OCI-LY7 (cell line): ENCODE measurements around the gene TNIK. TPM values are rescaled to one million over a fixed set of nuclear protein-coding genes. Genes with fewer than 3 reads are reported as not detected.

Source experiments
- BruUV-seq: library from RNA; stranded (reverse); fragments of 400-500 nt; replicated peaks from 2 replicates; lab custom pipeline; 2021; lab: Mats Ljungman, UMichigan
- CTCF ChIA-PET: fragments of 300-600 bp; sonication (Branson Sonifier 250); formaldehyde crosslinking; loops from one replicate; lab custom pipeline; 2022; ENCODE audit warnings: antibody characterized with exemption; ENCODE audit not compliant: unreplicated experiment; lab: Charles Lee
- POLR2A ChIA-PET: fragments of 300-600 bp; sonication (Branson Sonifier 250); formaldehyde crosslinking; loops from one replicate; lab custom pipeline; 2022; ENCODE audit warnings: antibody characterized with exemption; lab: Charles Lee
- DNase-seq: peaks from one replicate; pipeline ENCODE4 v3.0.0-alpha.2; 2015; ENCODE audit warnings: low spot score
- H2AFZ ChIP-seq: fragments of 200-600 bp; sonication (generic), shearing (Covaris generic); 2 replicates; pipeline ENCODE4 v1.6.1; 2014; ENCODE audit warnings: mild to moderate bottlenecking, antibody characterized with exemption, low read length, moderate library complexity
- H3K27ac ChIP-seq: fragments of 200-600 bp; sonication (generic); 2 replicates; pipeline ENCODE4 v1.5.1; 2014; ENCODE audit warnings: mixed run types, low read depth, mild to moderate bottlenecking, moderate library complexity, low read length, inconsistent platforms; ENCODE audit not compliant: poor library complexity, severe bottlenecking
- H3K36me3 ChIP-seq: fragments of 200-600 bp; sonication (generic); 2 replicates; pipeline ENCODE4 v1.6.1; 2014; ENCODE audit warnings: mild to moderate bottlenecking, antibody characterized with exemption, low read length, moderate library complexity, mixed read lengths; ENCODE audit not compliant: insufficient read depth
- H3K4me1 ChIP-seq: fragments of 200-600 bp; sonication (generic); 2 replicates; pipeline ENCODE4 v1.5.1; 2014; ENCODE audit warnings: mild to moderate bottlenecking, low read length; ENCODE audit not compliant: insufficient read depth, poor library complexity, severe bottlenecking
- H3K4me2 ChIP-seq: fragments of 200-600 bp; sonication (generic); 2 replicates; pipeline ENCODE4 v1.6.1; 2014; ENCODE audit warnings: mild to moderate bottlenecking, low read length
- H3K4me3 ChIP-seq: fragments of 200-600 bp; sonication (generic); 2 replicates; pipeline ENCODE4 v1.5.1; 2014; ENCODE audit warnings: mild to moderate bottlenecking, low read depth, low read length; ENCODE audit not compliant: poor library complexity, severe bottlenecking
- H3K79me2 ChIP-seq: fragments of 200-600 bp; sonication (generic); 2 replicates; pipeline ENCODE4 v1.6.1; 2016; ENCODE audit warnings: low read depth, mild to moderate bottlenecking, low read length, moderate library complexity, mixed read lengths; ENCODE audit not compliant: insufficient read depth
- H3K9me2 ChIP-seq: fragments of 200-600 bp; sonication (generic); 2 replicates; pipeline ENCODE4 v1.6.1; 2016; ENCODE audit warnings: mild to moderate bottlenecking, low read length, mixed read lengths; ENCODE audit not compliant: insufficient read depth
- H3K9me3 ChIP-seq: fragments of 200-600 bp; sonication (generic); 2 replicates; pipeline ENCODE4 v1.6.1; 2014; ENCODE audit warnings: mild to moderate bottlenecking, mixed run types, low read length, mixed read lengths
- H4K20me1 ChIP-seq: fragments of 200-600 bp; sonication (generic); 2 replicates; pipeline ENCODE4 v1.6.1; 2014; ENCODE audit warnings: mild to moderate bottlenecking, antibody characterized with exemption, low read length, moderate library complexity, mixed read lengths; ENCODE audit not compliant: insufficient read depth
- EZH2phosphoT487 ChIP-seq: fragments of 200-600 bp; sonication (generic); IDR thresholded peaks from 2 replicates; pipeline ENCODE4 v1.6.1; 2018; ENCODE audit warnings: low read depth, borderline replicate concordance, mild to moderate bottlenecking, mixed run types, antibody characterized with exemption, low read length, moderate library complexity, mixed read lengths
- intact Hi-C: fragments of 100-400 bp; cut with micrococcal nuclease; formaldehyde crosslinking; loops from one replicate; pipeline ENCODE4 v1.10.0; 2022; ENCODE audit not compliant: unreplicated experiment
- total RNA-seq, 2 experiments: library from RNA; depleted of rRNA in 1 of 2; stranded (reverse); fragments of >200 nt in 1 of 2; shearing (Covaris generic) in 1 of 2; gene quantifications; 2 replicates each; pipeline ENCODE4 v1.2.3, GENCODE V29; 2014 to 2022
- TF ChIP-seq, protein P1 (sequence below): fragments of 200-600 bp; sonication (generic); conservative IDR thresholded peaks from 2 replicates; pipeline ENCODE4 v1.5.1; 2014; ENCODE audit warnings: mild to moderate bottlenecking, antibody characterized with exemption, low read length, moderate library complexity, mixed read lengths

TNIK gene
- total RNA-seq, 2 experiments from 2014 or later: not detected

DNA sequence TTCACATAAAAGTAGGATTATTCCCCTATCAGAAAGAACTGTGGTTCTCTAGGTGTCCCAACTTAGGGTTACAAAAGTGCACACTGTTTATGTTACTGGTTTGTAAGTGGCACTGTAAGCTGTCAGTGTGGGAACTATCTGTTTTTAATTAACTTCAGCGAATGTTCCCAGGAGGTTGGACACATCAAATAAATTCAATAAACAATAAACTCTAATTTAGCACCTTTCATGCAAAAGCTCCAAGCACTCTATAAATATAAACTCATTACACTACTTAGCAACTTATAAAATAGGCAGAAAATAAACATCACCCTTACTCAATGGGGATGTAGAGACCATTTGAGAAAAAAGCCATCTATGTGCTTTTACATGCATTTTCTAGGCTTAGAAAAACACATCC is 265.2 kb downstream of the TNIK start:
- Histone ChIP-seq H3K79me2 (no peaks in the 10 kb centered on the region), H3K36me3 (no peaks in the 10 kb centered on the region), H3K27ac (no peak overlapping the region), H3K4me1 (no peaks in the 10 kb centered on the region), H3K4me3 (no peak overlapping the region), H3K9me3 (no peaks in the 10 kb centered on the region), H2AFZ (no peak overlapping the region), H4K20me1 (no peaks in the 10 kb centered on the region), H3K4me2 (no peak overlapping the region), H3K9me2 (no peaks in the 10 kb centered on the region)
- CTCF ChIA-PET: no interaction called here
- BruUV-seq: no TSS peak
- DNase-seq: no peak
- POLR2A ChIA-PET: interaction anchor here (0.9 kb wide), 1 partner anchor 79 kb away, joined by 3 read pairs; no protein-coding TSS in a partner anchor
- intact Hi-C loops: no loop called here
- TF ChIP-seq, protein P1, sequence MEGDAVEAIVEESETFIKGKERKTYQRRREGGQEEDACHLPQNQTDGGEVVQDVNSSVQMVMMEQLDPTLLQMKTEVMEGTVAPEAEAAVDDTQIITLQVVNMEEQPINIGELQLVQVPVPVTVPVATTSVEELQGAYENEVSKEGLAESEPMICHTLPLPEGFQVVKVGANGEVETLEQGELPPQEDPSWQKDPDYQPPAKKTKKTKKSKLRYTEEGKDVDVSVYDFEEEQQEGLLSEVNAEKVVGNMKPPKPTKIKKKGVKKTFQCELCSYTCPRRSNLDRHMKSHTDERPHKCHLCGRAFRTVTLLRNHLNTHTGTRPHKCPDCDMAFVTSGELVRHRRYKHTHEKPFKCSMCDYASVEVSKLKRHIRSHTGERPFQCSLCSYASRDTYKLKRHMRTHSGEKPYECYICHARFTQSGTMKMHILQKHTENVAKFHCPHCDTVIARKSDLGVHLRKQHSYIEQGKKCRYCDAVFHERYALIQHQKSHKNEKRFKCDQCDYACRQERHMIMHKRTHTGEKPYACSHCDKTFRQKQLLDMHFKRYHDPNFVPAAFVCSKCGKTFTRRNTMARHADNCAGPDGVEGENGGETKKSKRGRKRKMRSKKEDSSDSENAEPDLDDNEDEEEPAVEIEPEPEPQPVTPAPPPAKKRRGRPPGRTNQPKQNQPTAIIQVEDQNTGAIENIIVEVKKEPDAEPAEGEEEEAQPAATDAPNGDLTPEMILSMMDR: no peak
- TF ChIP-seq EZH2phosphoT487: no peak

DNA sequence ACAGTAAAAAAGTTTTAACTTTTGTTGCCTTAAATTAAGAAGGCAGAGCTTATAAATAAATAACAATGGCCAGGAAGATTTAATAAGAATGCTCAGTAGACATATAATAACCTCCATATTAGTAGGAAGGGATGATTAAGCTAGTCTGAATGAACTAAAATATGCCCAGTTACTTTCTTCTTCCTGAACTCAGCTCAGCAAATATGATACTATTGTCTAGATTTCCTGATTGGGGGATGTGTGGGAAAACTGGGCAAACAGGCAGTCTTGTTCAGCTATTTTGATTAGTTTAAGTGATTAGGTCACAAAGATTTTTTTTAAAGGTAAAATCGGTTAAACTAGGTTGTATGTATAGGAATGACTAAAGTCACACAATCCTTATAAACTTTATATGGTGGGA is 266.5 kb downstream of the TNIK start:
- no peaks in the 10 kb centered on the region for H3K79me2 ChIP-seq
- intact Hi-C loops: no loop called here
- H3K9me2 ChIP-seq: no peaks in the 10 kb centered on the region
- ChIA-PET CTCF (no interaction called here), POLR2A (interaction anchor here (1.0 kb wide), 1 partner anchor 12 kb away, joined by 4 read pairs; no protein-coding TSS in a partner anchor)
- no peaks in the 10 kb centered on the region for H4K20me1 ChIP-seq
- TF ChIP-seq, protein P1: no peak
- no peak for TF ChIP-seq EZH2phosphoT487
- no peaks in the 10 kb centered on the region for H3K36me3 ChIP-seq
- no peak overlapping the region for H2AFZ ChIP-seq
- DNase-seq: no peak
- H3K27ac ChIP-seq: no peak overlapping the region
- no peak overlapping the region for H3K4me3 ChIP-seq
- BruUV-seq: no TSS peak
- H3K9me3 ChIP-seq: no peaks in the 10 kb centered on the region
- H3K4me2 ChIP-seq: no peak overlapping the region
- no peaks in the 10 kb centered on the region for H3K4me1 ChIP-seq

DNA sequence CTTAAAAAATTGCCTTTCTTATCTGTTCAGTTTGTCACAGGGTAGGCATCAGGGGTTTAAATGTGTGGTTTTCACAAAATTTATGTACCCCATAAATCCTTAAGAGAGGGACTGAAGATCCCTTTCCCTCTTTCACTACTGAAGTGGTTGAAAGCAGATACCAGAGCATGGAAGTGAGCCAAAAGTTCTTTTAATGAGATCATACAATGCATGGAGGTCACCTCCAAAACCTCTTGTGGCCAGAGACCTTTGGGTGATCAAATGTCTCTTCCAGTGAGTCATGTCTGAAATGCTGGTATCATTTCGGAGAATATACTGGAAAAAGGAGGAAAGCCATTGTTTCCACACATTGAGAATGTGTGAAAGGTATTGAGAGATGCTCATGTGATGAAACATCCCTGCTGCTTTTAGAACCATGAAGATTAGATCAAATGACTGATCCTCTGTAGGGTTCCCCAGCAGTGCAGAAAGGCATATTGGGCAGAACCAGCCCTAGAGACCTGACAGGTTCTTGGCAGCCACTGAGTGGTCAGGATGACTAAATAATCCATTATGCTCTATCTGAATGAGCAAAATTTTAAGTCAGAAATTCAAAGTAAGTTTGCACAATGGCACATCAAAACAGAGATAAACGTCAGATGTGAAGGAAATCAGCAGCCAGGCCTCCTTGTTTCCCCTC is 267.9 kb downstream of the TNIK start:
- DNase-seq: no peak
- Histone ChIP-seq H3K9me3 (no peaks in the 10 kb centered on the region), H3K4me3 (no peak overlapping the region), H3K4me1 (no peaks in the 10 kb centered on the region), H3K36me3 (no peaks in the 10 kb centered on the region), H3K4me2 (no peak overlapping the region), H3K79me2 (no peaks in the 10 kb centered on the region), H3K27ac (no peak overlapping the region), H2AFZ (no peak overlapping the region), H3K9me2 (no peaks in the 10 kb centered on the region), H4K20me1 (no peaks in the 10 kb centered on the region)
- BruUV-seq: no TSS peak
- POLR2A ChIA-PET: interaction anchor here (1.0 kb wide), 1 partner anchor 13 kb away, joined by 4 read pairs; no protein-coding TSS in a partner anchor
- CTCF ChIA-PET: no interaction called here
- TF ChIP-seq, protein P1: no peak
- TF ChIP-seq EZH2phosphoT487: no peak
- intact Hi-C loops: no loop called here
